IPS-11a (cell line): ENCODE data around the gene ABO.
"Not testable (repeated sequence)": the region's sequence is repeated elsewhere in the genome, so short reads cannot be mapped to it uniquely, and the experiment has no call there.

Source experiments
- H3K4me3 ChIP-seq: one replicate; pipeline ENCODE4 v1.5.1; 2013; ENCODE audit warnings: low read depth, low read length, control low read depth

Gene ABO

DNA sequence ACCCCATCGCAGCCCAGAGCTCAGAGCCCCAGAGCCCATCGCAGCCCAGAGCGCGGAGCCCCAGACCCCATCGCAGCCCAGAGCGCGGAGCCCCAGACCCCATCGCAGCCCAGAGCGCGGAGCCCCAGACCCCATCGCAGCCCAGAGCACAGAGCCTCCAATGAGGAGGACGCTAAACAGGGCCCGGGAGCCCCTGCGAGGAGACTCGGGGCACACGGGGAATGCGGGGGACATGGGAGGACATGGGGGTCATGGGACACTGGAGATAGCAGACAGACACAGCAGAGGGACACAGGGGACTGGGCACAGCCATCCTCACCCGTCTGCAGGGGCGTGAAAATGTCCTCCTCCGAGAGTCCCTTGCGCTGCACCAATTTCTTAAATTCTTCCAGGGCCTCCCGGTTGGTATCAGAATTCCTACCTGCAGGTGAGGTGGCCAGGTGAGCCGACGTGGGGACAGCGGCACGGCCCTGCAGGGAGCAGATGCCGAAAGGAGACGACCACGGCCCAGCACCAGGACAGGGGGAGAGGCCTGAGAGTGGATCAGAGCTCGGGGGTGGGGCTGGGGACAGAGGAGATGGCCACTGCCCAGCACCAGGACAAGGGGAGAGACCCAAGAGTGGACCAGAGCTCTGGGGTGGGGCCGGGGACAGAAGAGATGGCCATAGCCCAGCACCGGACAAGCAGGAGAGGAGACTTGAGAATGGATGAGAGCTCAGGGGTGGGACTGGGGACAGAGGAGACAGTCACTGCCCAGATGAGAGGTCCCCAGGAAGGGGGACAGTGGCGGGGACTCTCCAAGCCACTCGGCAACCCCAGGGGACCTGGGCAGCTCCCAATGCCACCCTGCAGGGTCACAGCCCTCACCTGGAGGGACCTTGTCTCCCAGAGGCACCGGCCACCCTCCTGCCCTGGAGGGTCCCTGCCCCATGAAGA lies 68.7 kb downstream of the ABO start:
- H3K4me3 ChIP-seq = no peak overlapping the region

DNA sequence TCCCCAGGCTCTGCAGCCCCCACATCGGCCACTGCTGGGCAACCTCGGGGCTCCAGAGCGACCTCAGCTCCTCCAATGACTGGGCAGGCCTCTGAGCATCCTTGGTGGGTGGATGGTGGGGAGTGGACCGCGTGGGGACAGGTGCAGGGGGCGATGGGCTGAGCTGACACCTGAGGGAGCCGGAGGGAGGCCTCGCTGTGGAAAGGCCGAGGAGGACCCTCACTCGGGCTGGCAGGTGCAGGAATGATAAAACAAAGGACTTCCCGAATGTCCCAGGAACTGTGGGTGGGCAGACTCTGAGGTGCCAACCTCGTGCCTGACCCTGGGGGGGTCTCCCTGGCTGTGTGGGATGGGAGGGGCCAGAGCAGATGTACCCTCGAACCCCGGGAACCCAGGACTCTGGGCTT lies 69.5 kb downstream of the ABO start:
- not testable (repeated sequence) for H3K4me3 ChIP-seq
